Measurements from ENCODE around the gene RAD51B. TPM values are rescaled to one million over a fixed set of nuclear protein-coding genes. Genes with fewer than 3 reads are reported as not detected.

The RAD51B gene
- total RNA-seq, 1 donor from 2014 or later: 38.6 TPM

- peaks cover 21 to 43% (median 29%) of the 10 kb centered on the region in 3 donors for H3K4me1 ChIP-seq (ENCODE audit: control insufficient read depth in 3 of 3, insufficient read depth in 3 of 3, low read length in 3 of 3)
- H3K9me3 ChIP-seq (ENCODE audit: control insufficient read depth in 3 of 3, low read length in 3 of 3): no peaks in the 10 kb centered on the region
- no peaks in the 10 kb centered on the region for H3K27me3 ChIP-seq (ENCODE audit: control insufficient read depth in 3 of 3, insufficient read depth in 3 of 3, low read length in 3 of 3)
- no peaks in the 10 kb centered on the region for H3K36me3 ChIP-seq (ENCODE audit: control insufficient read depth in 3 of 3, insufficient read depth in 3 of 3, low read length in 3 of 3)
- no peak overlapping the region for H3K27ac ChIP-seq (ENCODE audit: low read depth, low read length)
- H3K9ac ChIP-seq (ENCODE audit: low read depth in 1 of 3, low read length in 3 of 3): no peak overlapping the region
- no peak overlapping the region for H3K4me3 ChIP-seq (ENCODE audit: low read length in 3 of 3)
These were observed 742.0 kb downstream of the RAD51B start for GRCh38 chr14:68561531-68562007.

GRCh38 chr14:68562911-68563250 lies 743.3 kb downstream of the RAD51B start:
- H3K4me3 ChIP-seq (ENCODE audit: low read length in 3 of 3): no peak overlapping the region
- H3K36me3 ChIP-seq (ENCODE audit: control insufficient read depth in 3 of 3, insufficient read depth in 3 of 3, low read length in 3 of 3): no peaks in the 10 kb centered on the region
- no peaks in the 10 kb centered on the region for H3K27me3 ChIP-seq (ENCODE audit: control insufficient read depth in 3 of 3, insufficient read depth in 3 of 3, low read length in 3 of 3)
- H3K27ac ChIP-seq (ENCODE audit: low read depth, low read length): peak overlapping the region; percentile 69
- no peaks in the 10 kb centered on the region for H3K9me3 ChIP-seq (ENCODE audit: control insufficient read depth in 3 of 3, low read length in 3 of 3)
- H3K4me1 ChIP-seq (ENCODE audit: control insufficient read depth in 3 of 3, insufficient read depth in 3 of 3, low read length in 3 of 3): peaks cover 21 to 43% (median 29%) of the 10 kb centered on the region in 3 donors
- peak overlapping the region in 1 of 3 donors; percentile 38 for H3K9ac ChIP-seq (ENCODE audit: low read depth in 1 of 3, low read length in 3 of 3)

GRCh38 chr14:68563251-68564131 lies 743.9 kb downstream of the RAD51B start:
- peak overlapping the region in 1 of 3 donors; percentile 17 for H3K4me3 ChIP-seq (ENCODE audit: low read length in 3 of 3)
- H3K9me3 ChIP-seq (ENCODE audit: control insufficient read depth in 3 of 3, low read length in 3 of 3): no peaks in the 10 kb centered on the region
- H3K4me1 ChIP-seq (ENCODE audit: control insufficient read depth in 3 of 3, insufficient read depth in 3 of 3, low read length in 3 of 3): peaks cover 21 to 43% (median 29%) of the 10 kb centered on the region in 3 donors
- peak overlapping the region in 2 of 3 donors; percentile 50 to 54 for H3K9ac ChIP-seq (ENCODE audit: low read depth in 1 of 3, low read length in 3 of 3)
- no peaks in the 10 kb centered on the region for H3K36me3 ChIP-seq (ENCODE audit: control insufficient read depth in 3 of 3, insufficient read depth in 3 of 3, low read length in 3 of 3)
- no peaks in the 10 kb centered on the region for H3K27me3 ChIP-seq (ENCODE audit: control insufficient read depth in 3 of 3, insufficient read depth in 3 of 3, low read length in 3 of 3)
- H3K27ac ChIP-seq (ENCODE audit: low read depth, low read length): peak overlapping the region; percentile 69

GRCh38 chr14:68564191-68564825 lies 744.7 kb downstream of the RAD51B start:
- Histone ChIP-seq H3K9ac (ENCODE audit: low read depth in 1 of 3, low read length in 3 of 3) (peak overlapping the region in 2 of 3 donors; percentile 50 to 54), H3K4me1 (ENCODE audit: control insufficient read depth in 3 of 3, insufficient read depth in 3 of 3, low read length in 3 of 3) (peaks cover 26 to 46% (median 33%) of the 10 kb centered on the region in 3 donors), H3K4me3 (ENCODE audit: low read length in 3 of 3) (no peak overlapping the region), H3K9me3 (ENCODE audit: control insufficient read depth in 3 of 3, low read length in 3 of 3) (no peaks in the 10 kb centered on the region), H3K27ac (ENCODE audit: low read depth, low read length) (peak overlapping the region; percentile 69), H3K36me3 (ENCODE audit: control insufficient read depth in 3 of 3, insufficient read depth in 3 of 3, low read length in 3 of 3) (no peaks in the 10 kb centered on the region), H3K27me3 (ENCODE audit: control insufficient read depth in 3 of 3, insufficient read depth in 3 of 3, low read length in 3 of 3) (no peaks in the 10 kb centered on the region)

- peak overlapping the region; percentile 69 for H3K27ac ChIP-seq (ENCODE audit: low read depth, low read length)
- no peak overlapping the region for H3K9ac ChIP-seq (ENCODE audit: low read depth in 1 of 3, low read length in 3 of 3)
These were observed 745.5 kb downstream of the RAD51B start for GRCh38 chr14:68564826-68565759.

GRCh38 chr14:68566075-68566474 lies 746.5 kb downstream of the RAD51B start:
- H3K9ac ChIP-seq (ENCODE audit: low read depth in 1 of 3, low read length in 3 of 3): no peak overlapping the region
- no peak overlapping the region for H3K27ac ChIP-seq (ENCODE audit: low read depth, low read length)
- no peak overlapping the region for H3K4me3 ChIP-seq (ENCODE audit: low read length in 3 of 3)
- no peaks in the 10 kb centered on the region for H3K27me3 ChIP-seq (ENCODE audit: control insufficient read depth in 3 of 3, insufficient read depth in 3 of 3, low read length in 3 of 3)
- H3K4me1 ChIP-seq (ENCODE audit: control insufficient read depth in 3 of 3, insufficient read depth in 3 of 3, low read length in 3 of 3): peaks cover 36 to 57% (median 44%) of the 10 kb centered on the region in 3 donors
- no peaks in the 10 kb centered on the region for H3K36me3 ChIP-seq (ENCODE audit: control insufficient read depth in 3 of 3, insufficient read depth in 3 of 3, low read length in 3 of 3)
- H3K9me3 ChIP-seq (ENCODE audit: control insufficient read depth in 3 of 3, low read length in 3 of 3): no peaks in the 10 kb centered on the region

More at GRCh38 chr14:68564826-68565759, 745.5 kb downstream of the RAD51B start:
- Histone ChIP-seq H3K36me3 (ENCODE audit: control insufficient read depth in 3 of 3, insufficient read depth in 3 of 3, low read length in 3 of 3) (no peaks in the 10 kb centered on the region), H3K4me1 (ENCODE audit: control insufficient read depth in 3 of 3, insufficient read depth in 3 of 3, low read length in 3 of 3) (peaks cover 34 to 54% (median 40%) of the 10 kb centered on the region in 3 donors), H3K9me3 (ENCODE audit: control insufficient read depth in 3 of 3, low read length in 3 of 3) (no peaks in the 10 kb centered on the region), H3K27me3 (ENCODE audit: control insufficient read depth in 3 of 3, insufficient read depth in 3 of 3, low read length in 3 of 3) (no peaks in the 10 kb centered on the region), H3K4me3 (ENCODE audit: low read length in 3 of 3) (no peak overlapping the region)

- no peak overlapping the region for H3K4me3 ChIP-seq (ENCODE audit: low read length in 3 of 3)
- peaks cover 0 to 4% (median 0%) of the 10 kb centered on the region in 3 donors for H3K9me3 ChIP-seq (ENCODE audit: control insufficient read depth in 3 of 3, low read length in 3 of 3)
- peak overlapping the region; percentile 28 for H3K27ac ChIP-seq (ENCODE audit: low read depth, low read length)
- no peaks in the 10 kb centered on the region for H3K27me3 ChIP-seq (ENCODE audit: control insufficient read depth in 3 of 3, insufficient read depth in 3 of 3, low read length in 3 of 3)
- H3K9ac ChIP-seq (ENCODE audit: low read depth in 1 of 3, low read length in 3 of 3): peak overlapping the region in 1 of 3 donors; percentile 25
- peaks cover 20 to 29% (median 27%) of the 10 kb centered on the region in 3 donors for H3K4me1 ChIP-seq (ENCODE audit: control insufficient read depth in 3 of 3, insufficient read depth in 3 of 3, low read length in 3 of 3)
- H3K36me3 ChIP-seq (ENCODE audit: control insufficient read depth in 3 of 3, insufficient read depth in 3 of 3, low read length in 3 of 3): no peaks in the 10 kb centered on the region
These were observed 749.6 kb downstream of the RAD51B start for GRCh38 chr14:68568907-68569897.

GRCh38 chr14:68569970-68570409 lies 750.4 kb downstream of the RAD51B start:
- H3K27ac ChIP-seq (ENCODE audit: low read depth, low read length): peak overlapping the region; percentile 28
- no peaks in the 10 kb centered on the region for H3K36me3 ChIP-seq (ENCODE audit: control insufficient read depth in 3 of 3, insufficient read depth in 3 of 3, low read length in 3 of 3)
- peaks cover 15 to 22% (median 21%) of the 10 kb centered on the region in 3 donors for H3K4me1 ChIP-seq (ENCODE audit: control insufficient read depth in 3 of 3, insufficient read depth in 3 of 3, low read length in 3 of 3)
- peaks cover 0 to 4% (median 0%) of the 10 kb centered on the region in 3 donors for H3K9me3 ChIP-seq (ENCODE audit: control insufficient read depth in 3 of 3, low read length in 3 of 3)
- no peaks in the 10 kb centered on the region for H3K27me3 ChIP-seq (ENCODE audit: control insufficient read depth in 3 of 3, insufficient read depth in 3 of 3, low read length in 3 of 3)
- H3K4me3 ChIP-seq (ENCODE audit: low read length in 3 of 3): no peak overlapping the region
- no peak overlapping the region for H3K9ac ChIP-seq (ENCODE audit: low read depth in 1 of 3, low read length in 3 of 3)
